ENCODE data around the gene SERPINB3. TPM values are rescaled to one million over a fixed set of nuclear protein-coding genes. Genes with fewer than 3 reads are reported as not detected.

Gene SERPINB3
- total RNA-seq, 1 experiment from 2014 or later, result not detected

GRCh38 chr18:63702660-63703059 is 41.0 kb upstream of the SERPINB3 start, which contains the start of gene SERPINB11:
Gene SERPINB11, plus strand, starts transcription at chr18:63702960. Its CDS starts 7,234 bp downstream, at chr18:63710194.
- BruUV-seq (replicated peaks), result no TSS peak
- no peaks in the 10 kb centered on the region for H3K4me1 ChIP-seq (replicated peaks; ENCODE audit: insufficient read depth)
- no peaks in the 10 kb centered on the region for H3K9me2 ChIP-seq (ENCODE audit: insufficient read depth)
- POLR2A ChIA-PET (ENCODE audit: unreplicated experiment), result no interaction called here
- no peaks in the 10 kb centered on the region for H3K9me3 ChIP-seq (ENCODE audit: insufficient read depth, low read depth)
- H3K79me2 ChIP-seq (ENCODE audit: low read depth), result no peaks in the 10 kb centered on the region
- intact Hi-C loops (cut with micrococcal nuclease; ENCODE audit: unreplicated experiment), result no loop called here
- H2AFZ ChIP-seq, result peak within 1 kb of the TSS; percentile 55; the same call in 1 of the 2 replicates
- H3F3A ChIP-seq (ENCODE audit: insufficient read depth, low read depth), result no peaks in the 10 kb centered on the region
- CTCF ChIA-PET, result no interaction called here
- H3K27ac ChIP-seq, result no peak within 1 kb of the TSS
- no peak for DNase-seq
- no peaks in the 10 kb centered on the region for H3K27me3 ChIP-seq (ENCODE audit: insufficient read depth, low read depth)
- H3K4me3 ChIP-seq, result no peak within 1 kb of the TSS
- H3K4me2 ChIP-seq, result no peak within 1 kb of the TSS
- no peaks in the 10 kb centered on the region for H4K20me1 ChIP-seq (ENCODE audit: insufficient read depth)
- no peak for TF ChIP-seq EZH2 (IDR thresholded peaks at IDR 0.05; ENCODE audit: low read depth)
- TF ChIP-seq, protein P1, sequence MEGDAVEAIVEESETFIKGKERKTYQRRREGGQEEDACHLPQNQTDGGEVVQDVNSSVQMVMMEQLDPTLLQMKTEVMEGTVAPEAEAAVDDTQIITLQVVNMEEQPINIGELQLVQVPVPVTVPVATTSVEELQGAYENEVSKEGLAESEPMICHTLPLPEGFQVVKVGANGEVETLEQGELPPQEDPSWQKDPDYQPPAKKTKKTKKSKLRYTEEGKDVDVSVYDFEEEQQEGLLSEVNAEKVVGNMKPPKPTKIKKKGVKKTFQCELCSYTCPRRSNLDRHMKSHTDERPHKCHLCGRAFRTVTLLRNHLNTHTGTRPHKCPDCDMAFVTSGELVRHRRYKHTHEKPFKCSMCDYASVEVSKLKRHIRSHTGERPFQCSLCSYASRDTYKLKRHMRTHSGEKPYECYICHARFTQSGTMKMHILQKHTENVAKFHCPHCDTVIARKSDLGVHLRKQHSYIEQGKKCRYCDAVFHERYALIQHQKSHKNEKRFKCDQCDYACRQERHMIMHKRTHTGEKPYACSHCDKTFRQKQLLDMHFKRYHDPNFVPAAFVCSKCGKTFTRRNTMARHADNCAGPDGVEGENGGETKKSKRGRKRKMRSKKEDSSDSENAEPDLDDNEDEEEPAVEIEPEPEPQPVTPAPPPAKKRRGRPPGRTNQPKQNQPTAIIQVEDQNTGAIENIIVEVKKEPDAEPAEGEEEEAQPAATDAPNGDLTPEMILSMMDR (conservative IDR thresholded peaks at IDR 0.05), result no peak
- no peaks in the 10 kb centered on the region for H3K36me3 ChIP-seq (ENCODE audit: low read depth)

DNA sequence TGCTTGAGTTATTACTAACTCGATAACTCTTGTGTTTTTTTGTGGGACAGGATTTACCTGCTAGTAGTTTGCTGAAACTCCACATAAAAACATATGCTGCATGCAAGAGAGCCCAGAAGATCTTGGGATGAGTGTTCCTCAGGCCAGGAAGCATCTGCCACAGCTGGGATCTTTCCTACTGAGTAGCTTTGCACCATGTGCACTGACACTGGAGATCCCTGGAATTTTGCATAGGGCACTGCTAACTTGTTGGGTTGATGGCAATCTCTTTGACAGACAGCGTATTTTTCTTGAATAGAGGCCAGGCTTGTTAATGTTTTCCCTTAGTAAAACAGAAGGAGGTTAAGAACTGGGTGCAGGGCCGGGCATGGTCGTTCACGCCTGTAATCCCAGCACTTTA is 40.3 kb upstream of the SERPINB3 start:
- ChIA-PET POLR2A (ENCODE audit: unreplicated experiment) (no interaction called here), CTCF (no interaction called here)
- H3K27ac ChIP-seq, result no peak overlapping the region
- intact Hi-C loops (cut with micrococcal nuclease; ENCODE audit: unreplicated experiment), result no loop called here
- peak overlapping the region; percentile 55; the same call in 1 of the 2 replicates for H2AFZ ChIP-seq
- no peaks in the 10 kb centered on the region for H3K36me3 ChIP-seq (ENCODE audit: low read depth)
- DNase-seq, result no peak
- H4K20me1 ChIP-seq (ENCODE audit: insufficient read depth), result no peaks in the 10 kb centered on the region
- H3K9me2 ChIP-seq (ENCODE audit: insufficient read depth), result no peaks in the 10 kb centered on the region
- no peak overlapping the region for H3K4me3 ChIP-seq
- H3K4me2 ChIP-seq, result no peak overlapping the region
- TF ChIP-seq, protein P1 (conservative IDR thresholded peaks at IDR 0.05), result no peak
- no peak for TF ChIP-seq EZH2 (IDR thresholded peaks at IDR 0.05; ENCODE audit: low read depth)
- no peaks in the 10 kb centered on the region for H3F3A ChIP-seq (ENCODE audit: insufficient read depth, low read depth)
- no peaks in the 10 kb centered on the region for H3K9me3 ChIP-seq (ENCODE audit: insufficient read depth, low read depth)
- no peaks in the 10 kb centered on the region for H3K27me3 ChIP-seq (ENCODE audit: insufficient read depth, low read depth)
- H3K79me2 ChIP-seq (ENCODE audit: low read depth), result no peaks in the 10 kb centered on the region
- no TSS peak for BruUV-seq (replicated peaks)
- H3K4me1 ChIP-seq (replicated peaks; ENCODE audit: insufficient read depth), result peaks cover 5% of the 10 kb centered on the region; the same call in 1 of the 2 replicates

DNA sequence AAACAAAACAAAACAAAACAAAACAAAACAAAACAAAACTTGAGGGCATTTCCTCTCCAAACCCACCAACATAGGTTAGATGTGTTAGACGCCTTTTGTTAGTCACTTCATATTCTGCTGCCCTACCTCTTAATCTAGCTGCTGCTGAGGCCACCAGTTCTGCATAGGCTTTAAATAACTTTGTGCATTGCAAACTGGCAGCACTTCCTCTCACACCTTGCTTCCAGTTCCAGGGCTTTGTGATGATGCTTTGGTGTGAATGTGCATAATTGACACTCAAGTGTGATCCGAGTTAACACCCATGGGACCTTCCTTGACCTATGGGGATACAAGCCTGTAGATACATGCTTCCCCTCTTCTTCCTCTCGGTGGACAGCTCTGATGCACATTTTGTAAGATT is 38.8 kb upstream of the SERPINB3 start:
- Histone ChIP-seq H3K4me3 (no peak overlapping the region), H3F3A (ENCODE audit: insufficient read depth, low read depth) (no peaks in the 10 kb centered on the region), H3K27ac (no peak overlapping the region), H3K27me3 (ENCODE audit: insufficient read depth, low read depth) (no peaks in the 10 kb centered on the region), H3K9me2 (ENCODE audit: insufficient read depth) (no peaks in the 10 kb centered on the region), H3K79me2 (ENCODE audit: low read depth) (no peaks in the 10 kb centered on the region), H2AFZ (no peak overlapping the region), H3K4me1 (replicated peaks; ENCODE audit: insufficient read depth) (peaks cover 5% of the 10 kb centered on the region; the same call in 1 of the 2 replicates), H3K36me3 (ENCODE audit: low read depth) (no peaks in the 10 kb centered on the region), H4K20me1 (ENCODE audit: insufficient read depth) (no peaks in the 10 kb centered on the region), H3K9me3 (ENCODE audit: insufficient read depth, low read depth) (no peaks in the 10 kb centered on the region), H3K4me2 (no peak overlapping the region)
- CTCF ChIA-PET, result no interaction called here
- BruUV-seq (replicated peaks), result no TSS peak
- POLR2A ChIA-PET (ENCODE audit: unreplicated experiment), result interaction anchor here (0.5 kb wide), 1 partner anchor 11 kb away, joined by 6 read pairs; no protein-coding TSS in a partner anchor
- TF ChIP-seq, protein P1 (conservative IDR thresholded peaks at IDR 0.05), result no peak
- no peak for DNase-seq
- intact Hi-C loops (cut with micrococcal nuclease; ENCODE audit: unreplicated experiment), result no loop called here
